Measurements from ENCODE around the gene NEURL2.

GRCh38 chr20:45852326-45852725 lies 38.7 kb downstream of the NEURL2 start:
- TF ChIP-seq CTCF (conservative IDR thresholded peaks at IDR 0.05; ENCODE audit: low read length): no peak
- TF ChIP-seq EZH2phosphoT487 (IDR thresholded peaks at IDR 0.05; ENCODE audit: borderline replicate concordance): no peak
